Measurements from ENCODE around the gene KLHL36.
"Not testable (repeated sequence)": the region's sequence is repeated elsewhere in the genome, so short reads cannot be mapped to it uniquely, and the experiment has no call there.

The KLHL36 gene

GRCh38 chr16:84673561-84673960, 25.2 kb downstream of the KLHL36 start:
- peak; percentile 76 for DNase-seq

- DNase-seq, result no peak
These were observed 27.1 kb downstream of the KLHL36 start for GRCh38 chr16:84675423-84675822.

- DNase-seq, result no peak
These were observed 27.6 kb downstream of the KLHL36 start for GRCh38 chr16:84675884-84676283.

- no peak for DNase-seq
These were observed 28.9 kb downstream of the KLHL36 start for GRCh38 chr16:84677017-84677803.

- DNase-seq, result no peak
These were observed 29.5 kb downstream of the KLHL36 start for GRCh38 chr16:84677849-84678248.

GRCh38 chr16:84678541-84678940, 30.2 kb downstream of the KLHL36 start:
- DNase-seq, result no peak

- no peak for DNase-seq
These were observed 32.0 kb downstream of the KLHL36 start for GRCh38 chr16:84680165-84680842.

GRCh38 chr16:84680843-84681629, 32.7 kb downstream of the KLHL36 start:
- no peak for DNase-seq

GRCh38 chr16:84683691-84684591, 35.6 kb downstream of the KLHL36 start:
- DNase-seq, result no peak

GRCh38 chr16:84684592-84684965, 36.3 kb downstream of the KLHL36 start:
- DNase-seq, result no peak

- no peak for DNase-seq
These were observed 36.9 kb downstream of the KLHL36 start for GRCh38 chr16:84685210-84685609.

GRCh38 chr16:84686707-84687298, 38.5 kb downstream of the KLHL36 start:
- peak; percentile 66 for DNase-seq

- peak; percentile 91 for DNase-seq
These were observed 39.4 kb downstream of the KLHL36 start for GRCh38 chr16:84687715-84688114.

GRCh38 chr16:84688163-84688562, 39.9 kb downstream of the KLHL36 start:
- not testable (repeated sequence) for DNase-seq

- DNase-seq, result no peak
These were observed 40.8 kb downstream of the KLHL36 start for GRCh38 chr16:84689111-84689510.

- no peak for DNase-seq
These were observed 41.9 kb downstream of the KLHL36 start for GRCh38 chr16:84690088-84690819.

- DNase-seq, result peak; percentile 72
These were observed 44.3 kb downstream of the KLHL36 start for GRCh38 chr16:84692451-84693214.

GRCh38 chr16:84693869-84694268, 45.6 kb downstream of the KLHL36 start:
- DNase-seq, result not testable (repeated sequence)

- DNase-seq, result no peak
These were observed 46.7 kb downstream of the KLHL36 start for GRCh38 chr16:84694980-84695379.

GRCh38 chr16:84699147-84699711, 50.9 kb downstream of the KLHL36 start:
- DNase-seq, result no peak

Measured in MV-4-11 (cell line).